GM12892 (cell line): ENCODE data around the gene TSG101.

Experiments
- POLR2A ChIP-seq: IDR thresholded peaks from 2 replicates; pipeline ENCODE4 v1.6.1; 2011; ENCODE audit warnings: low read depth, low read length, control low read depth
- POLR2AphosphoS5 ChIP-seq: IDR thresholded peaks from 2 replicates; pipeline ENCODE4 v1.6.1; 2011; ENCODE audit warnings: low read depth, low read length, control low read depth
- TAF1 ChIP-seq: IDR thresholded peaks from 2 replicates; pipeline ENCODE4 v1.6.1; 2011; ENCODE audit warnings: low read depth, mild to moderate bottlenecking, control low read depth, low read length, borderline replicate concordance

DNA sequence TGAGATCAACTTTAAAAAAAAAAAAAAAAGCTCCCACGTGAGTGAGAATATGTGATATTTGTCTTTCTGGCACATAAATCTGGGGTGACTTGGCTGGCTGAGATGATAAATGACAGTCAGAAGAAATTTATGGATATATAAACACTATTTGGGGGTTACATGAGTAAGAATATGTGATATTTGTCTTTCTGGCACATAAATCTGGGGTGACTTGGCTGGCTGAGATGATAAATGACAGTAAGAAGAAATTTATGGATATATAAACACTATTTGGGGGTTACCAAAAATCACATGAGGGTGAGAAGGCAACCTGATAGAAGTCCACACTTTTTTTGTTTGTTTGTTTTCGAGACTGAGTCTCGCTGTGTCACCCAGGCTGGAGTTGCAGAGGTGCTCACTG is 6.6 kb upstream of the TSG101 start:
- TF ChIP-seq POLR2AphosphoS5 (no peak), TAF1 (no peak), POLR2A (no peak)
